Activated B cell treated with CpG ODN at 0.5 μM for 24 hours (primary cell): ENCODE results near the gene PRKCD. TPM values are rescaled to one million over a fixed set of nuclear protein-coding genes. Genes with fewer than 3 reads are reported as not detected.
A peak's percentile ranks its signal among the peaks of the same experiment; 100 is the strongest.

ENCODE experiments used
- ATAC-seq: fragments of 200-7000 bp; cut with Tn5 transposase; one replicate; pipeline ENCODE4 v1.10.0; 2021; ENCODE audit warnings: low read depth, mild to moderate bottlenecking, moderate library complexity
- CTCF ChIA-PET: fragments of 350-600 bp; sonication (Branson Sonifier 250); formaldehyde crosslinking; loops from one replicate; lab custom pipeline; 2021; ENCODE audit warnings: antibody characterized with exemption; lab: Charles Lee
- POLR2A ChIA-PET: fragments of 350-600 bp; sonication (Branson Sonifier 250); formaldehyde crosslinking; loops from one replicate; lab custom pipeline; 2021; ENCODE audit warnings: antibody characterized with exemption; lab: Charles Lee
- DNase-seq: peaks from one replicate; pipeline ENCODE4 v3.0.0; 2022
- H3K27ac Mint-ChIP-seq: one replicate; pipeline ENCODE4 v1.8.0; 2020; ENCODE audit warnings: mixed read lengths
- H3K27me3 Mint-ChIP-seq: one replicate; pipeline ENCODE4 v1.8.0; 2021; ENCODE audit warnings: mixed read lengths
- H3K36me3 Mint-ChIP-seq: one replicate; pipeline ENCODE4 v1.8.0; 2021; ENCODE audit warnings: low read depth, mixed read lengths
- H3K4me1 Mint-ChIP-seq: one replicate; pipeline ENCODE4 v1.8.0; 2021; ENCODE audit warnings: mixed read lengths
- H3K4me3 Mint-ChIP-seq: one replicate; pipeline ENCODE4 v1.8.0; 2020; ENCODE audit warnings: mild to moderate bottlenecking, mixed read lengths
- H3K9me3 Mint-ChIP-seq: one replicate; pipeline ENCODE4 v1.8.0; 2020; ENCODE audit warnings: mixed read lengths
- CTCF ChIP-seq: fragments of 200-600 bp; IDR thresholded peaks from one replicate; pipeline ENCODE4 v1.8.0; 2022; ENCODE audit warnings: antibody characterized with exemption, mild to moderate bottlenecking
- intact Hi-C: fragments of 100-400 bp; cut with micrococcal nuclease; formaldehyde crosslinking; loops from one replicate; pipeline ENCODE4 v1.15.1; 2024
- total RNA-seq: library from RNA; stranded (reverse); gene quantifications from 2 replicates; pipeline ENCODE4 v1.2.3, GENCODE V29; 2022

PRKCD gene
- total RNA-seq, 1 donor from 2014 or later = 60.4 TPM

GRCh38 chr3:53191836-53192480 lies 30.9 kb downstream of the PRKCD start:
- DNase-seq (no peak), ATAC-seq (peak; percentile 35)
- Mint-ChIP-seq H3K27ac (peak overlapping the region; percentile 56), H3K4me3 (peak overlapping the region; percentile 13), H3K36me3 (peaks cover 60% of the 10 kb centered on the region), H3K27me3 (no peaks in the 10 kb centered on the region), H3K4me1 (peaks cover 54% of the 10 kb centered on the region), H3K9me3 (no peaks in the 10 kb centered on the region)
- no peak for TF ChIP-seq CTCF
- CTCF ChIA-PET = interaction anchor here (0.7 to 4.2 kb wide), 5 partner anchors 10 to 78 kb away, joined by 3 to 21 read pairs (median 6); partner anchors contain the start of gene PRKCD
- intact Hi-C loops = no loop called here
- POLR2A ChIA-PET = interaction anchor here (0.6 to 3.8 kb wide), 6 partner anchors 11 to 61 kb away, joined by 3 to 16 read pairs (median 5); partner anchors contain the start of gene PRKCD

GRCh38 chr3:53192608-53193007 lies 31.6 kb downstream of the PRKCD start:
- DNase-seq (no peak), ATAC-seq (no peak)
- H3K4me3 Mint-ChIP-seq = peak overlapping the region; percentile 55
- peaks cover 54% of the 10 kb centered on the region for H3K36me3 Mint-ChIP-seq
- TF ChIP-seq CTCF = no peak
- peak overlapping the region; percentile 88 for H3K27ac Mint-ChIP-seq
- ChIA-PET POLR2A (interaction anchor here (0.6 to 3.8 kb wide), 5 partner anchors 11 to 62 kb away, joined by 3 to 16 read pairs (median 7); partner anchors contain the start of gene PRKCD), CTCF (interaction anchor here (0.7 to 4.2 kb wide), 6 partner anchors 10 to 78 kb away, joined by 3 to 21 read pairs (median 5); partner anchors contain the start of gene PRKCD)
- H3K4me1 Mint-ChIP-seq = peaks cover 57% of the 10 kb centered on the region
- no peaks in the 10 kb centered on the region for H3K9me3 Mint-ChIP-seq
- H3K27me3 Mint-ChIP-seq = no peaks in the 10 kb centered on the region
- intact Hi-C loops = no loop called here

- H3K4me1 Mint-ChIP-seq = peaks cover 57% of the 10 kb centered on the region
- ATAC-seq (no peak), DNase-seq (no peak)
- TF ChIP-seq CTCF = no peak
- H3K27ac Mint-ChIP-seq = peak overlapping the region; percentile 88
- no peak overlapping the region for H3K4me3 Mint-ChIP-seq
- H3K9me3 Mint-ChIP-seq = no peaks in the 10 kb centered on the region
- H3K27me3 Mint-ChIP-seq = no peaks in the 10 kb centered on the region
- ChIA-PET POLR2A (interaction anchor here (1.9 kb wide), 1 partner anchor 33 kb away, joined by 10 read pairs; the partner anchor contains the start of gene PRKCD), CTCF (interaction anchor here (0.6 to 4.2 kb wide), 5 partner anchors 11 to 1071 kb away, joined by 3 to 21 read pairs (median 4); partner anchors contain the start of gene PRKCD)
- H3K36me3 Mint-ChIP-seq = peaks cover 47% of the 10 kb centered on the region
- intact Hi-C loops = no loop called here
These were observed 32.6 kb downstream of the PRKCD start for GRCh38 chr3:53193466-53194209.

GRCh38 chr3:53194210-53195065 lies 33.4 kb downstream of the PRKCD start:
- ChIA-PET CTCF (interaction anchor here (1.4 to 4.9 kb wide), 9 partner anchors 11 to 83 kb away, joined by 3 to 194 read pairs (median 12); partner anchors contain the start of gene PRKCD), POLR2A (interaction anchor here (0.7 to 2.8 kb wide), 7 partner anchors 13 to 84 kb away, joined by 3 to 22 read pairs (median 5); partner anchors contain the start of gene PRKCD)
- peaks cover 57% of the 10 kb centered on the region for H3K4me1 Mint-ChIP-seq
- DNase-seq (no peak), ATAC-seq (no peak)
- no peak for TF ChIP-seq CTCF
- H3K36me3 Mint-ChIP-seq = peaks cover 39% of the 10 kb centered on the region
- H3K9me3 Mint-ChIP-seq = no peaks in the 10 kb centered on the region
- H3K27ac Mint-ChIP-seq = peak overlapping the region; percentile 24
- no peaks in the 10 kb centered on the region for H3K27me3 Mint-ChIP-seq
- intact Hi-C loops = no loop called here
- H3K4me3 Mint-ChIP-seq = no peak overlapping the region
